GM19351 (cell line): ENCODE measurements around the gene AFF2.
"Not testable (repeated sequence)": the region's sequence is repeated elsewhere in the genome, so short reads cannot be mapped to it uniquely, and the experiment has no call there.

Experiments used
- ATAC-seq: cut with Tn5 transposase; IDR thresholded peaks from one replicate; pipeline ENCODE4 v1.9.1; 2021; ENCODE audit warnings: mild to moderate bottlenecking, moderate library complexity; ENCODE audit not compliant: unreplicated experiment

AFF2 gene

DNA sequence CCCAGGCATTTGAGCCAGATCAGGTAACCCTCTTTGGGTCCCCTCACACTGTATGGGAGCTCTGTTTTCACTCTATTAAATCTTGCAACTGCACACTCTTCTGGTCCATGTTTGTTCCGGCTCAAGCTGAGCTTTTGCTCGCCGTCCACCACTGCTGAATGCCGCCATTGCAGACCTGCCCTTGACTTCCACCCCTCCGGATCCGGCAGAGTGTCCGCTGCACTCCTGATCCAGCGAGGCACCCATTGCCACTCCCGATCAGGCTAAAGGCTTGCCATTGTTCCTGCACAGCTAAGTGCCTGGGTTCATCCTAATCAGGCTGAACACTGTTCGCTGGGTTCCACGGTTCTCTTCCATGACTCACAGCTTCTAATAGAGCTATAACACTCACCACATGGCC lies 406.2 kb downstream of the AFF2 start:
- ATAC-seq, result not testable (repeated sequence)

DNA sequence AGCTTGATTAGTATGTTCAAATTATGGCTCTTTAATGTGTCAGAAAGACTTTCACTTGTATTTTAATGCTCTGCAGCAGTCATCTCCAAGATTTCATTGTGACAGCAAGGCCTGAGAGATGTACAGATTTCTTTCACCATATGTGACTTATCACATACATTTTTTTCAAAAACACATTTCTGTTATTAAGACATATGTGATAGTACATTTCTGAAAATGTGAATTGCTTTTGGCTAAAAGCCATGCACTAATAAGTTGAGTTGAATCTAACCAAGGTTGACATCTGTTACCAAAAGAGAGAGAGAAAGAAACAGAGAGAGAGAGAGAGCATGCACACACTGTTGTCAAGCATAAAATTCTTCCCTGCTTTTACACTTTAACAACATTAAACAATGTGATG lies 409.3 kb downstream of the AFF2 start:
- no peak for ATAC-seq

GRCh38 chrX:148913971-148914370 lies 413.6 kb downstream of the AFF2 start:
- ATAC-seq, result no peak

DNA sequence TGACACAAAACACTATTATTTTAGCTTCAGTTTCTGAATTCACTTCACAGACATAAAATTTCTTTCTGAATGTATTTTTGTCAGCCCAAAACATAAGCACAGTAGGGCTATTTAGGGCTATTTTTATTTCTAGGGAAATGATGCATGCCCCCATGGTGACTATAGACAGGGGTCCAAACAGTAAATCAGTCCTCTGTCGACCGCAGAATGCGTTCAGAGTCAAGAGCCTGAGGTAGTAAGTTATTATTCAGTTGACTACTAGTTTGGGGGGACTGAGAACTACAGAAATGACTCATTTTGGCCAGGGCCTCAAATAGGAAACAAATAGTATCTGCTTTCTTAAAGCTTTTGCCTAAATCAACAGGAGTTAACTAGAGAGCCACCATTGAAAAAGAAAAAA lies 414.4 kb downstream of the AFF2 start:
- ATAC-seq, result peak; percentile 84

GRCh38 chrX:148915474-148915873 lies 415.1 kb downstream of the AFF2 start:
- peak; percentile 26 for ATAC-seq

- ATAC-seq, result no peak
Observed at GRCh38 chrX:148917441-148917840, 417.0 kb downstream of the AFF2 start.

- ATAC-seq, result no peak
Observed at GRCh38 chrX:148923631-148924030, 423.2 kb downstream of the AFF2 start.

DNA sequence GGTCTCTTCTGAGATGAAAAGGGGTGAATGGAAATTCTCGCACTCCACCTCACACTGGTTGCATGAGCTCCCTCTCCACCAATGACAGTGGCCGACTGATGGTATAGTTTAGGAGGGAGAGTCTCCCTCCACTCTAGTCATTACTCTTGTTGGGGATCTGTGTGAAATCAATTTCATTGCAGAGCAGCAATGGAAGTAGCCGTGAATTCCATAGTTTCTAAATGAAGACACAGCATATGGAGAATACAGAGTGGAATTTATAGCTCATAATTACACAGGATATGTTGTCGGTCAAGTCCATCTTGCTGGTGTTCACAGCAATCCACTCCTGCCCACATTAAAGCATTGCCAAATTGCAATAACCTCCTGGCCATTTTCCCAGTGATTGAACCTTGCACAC lies 426.0 kb downstream of the AFF2 start:
- ATAC-seq, result no peak

DNA sequence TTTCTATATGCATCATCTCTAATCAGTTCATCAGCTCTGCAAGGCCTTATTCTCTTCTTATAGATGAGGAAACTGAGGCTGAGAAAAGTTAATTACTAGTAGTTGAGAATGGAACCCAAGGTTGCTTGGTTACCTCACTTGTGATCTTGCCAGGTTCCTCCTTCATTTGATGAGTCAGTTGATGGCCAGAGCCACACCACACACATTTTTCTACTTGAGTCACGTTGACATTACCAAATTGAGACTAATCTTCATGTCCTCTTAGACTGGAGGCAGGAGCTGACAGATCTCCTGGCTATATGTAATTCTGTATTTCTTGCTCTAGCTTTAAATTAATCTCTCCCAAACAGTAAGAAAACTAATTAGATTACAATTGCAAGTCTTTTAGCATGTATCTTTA lies 428.4 kb downstream of the AFF2 start:
- ATAC-seq, result no peak

DNA sequence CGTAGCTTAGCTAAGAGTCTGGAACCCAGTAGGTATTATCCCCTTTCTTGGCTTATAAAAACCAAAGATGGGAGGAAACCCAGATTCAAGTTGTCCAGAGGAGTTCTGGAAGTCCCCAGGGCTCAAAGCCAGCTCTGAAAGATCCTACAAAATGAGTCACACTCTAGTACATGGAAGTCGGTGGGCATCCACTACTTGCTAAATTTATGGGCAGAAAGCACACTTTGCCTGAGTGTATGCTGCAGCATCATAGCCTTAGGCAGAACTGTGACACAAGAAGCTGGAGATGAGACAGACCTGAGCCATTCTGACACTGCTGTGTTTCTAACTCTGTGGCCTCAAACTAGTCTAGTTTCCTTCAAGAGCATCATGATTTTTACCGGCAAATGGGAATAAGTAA lies 429.3 kb downstream of the AFF2 start:
- no peak for ATAC-seq

GRCh38 chrX:148930206-148930729 lies 429.9 kb downstream of the AFF2 start:
- no peak for ATAC-seq

GRCh38 chrX:148933881-148934280 lies 433.5 kb downstream of the AFF2 start:
- ATAC-seq, result no peak

- ATAC-seq, result peak; percentile 43
Observed at GRCh38 chrX:148938348-148938747, 437.9 kb downstream of the AFF2 start.

DNA sequence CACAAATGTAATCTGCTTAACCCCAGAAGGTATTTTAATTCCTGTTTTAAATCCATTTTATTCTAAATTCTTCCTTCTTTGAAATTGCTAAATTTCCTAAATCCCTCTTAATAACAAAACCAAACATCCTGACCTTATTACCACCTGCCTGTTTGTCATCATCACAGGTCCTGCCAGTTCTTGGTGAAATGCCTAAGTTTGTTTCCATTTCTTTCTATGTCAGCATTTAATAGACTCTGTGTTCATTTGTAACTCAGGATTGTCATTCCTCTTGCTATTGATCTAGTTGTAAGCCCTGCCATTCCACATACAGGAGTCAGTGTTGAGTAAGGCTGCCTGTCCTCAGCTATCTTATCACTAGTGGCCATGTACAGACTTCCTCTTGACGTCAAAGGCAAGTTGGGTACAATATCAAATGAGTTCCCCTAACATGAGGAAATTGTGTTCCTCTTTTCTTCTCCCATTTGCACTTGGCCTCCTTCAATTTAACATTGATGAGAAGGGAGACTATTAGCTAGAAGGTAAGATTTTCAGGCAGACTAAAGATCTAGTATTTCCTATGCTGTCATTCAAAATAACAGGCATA lies 440.1 kb downstream of the AFF2 start:
- no peak for ATAC-seq

DNA sequence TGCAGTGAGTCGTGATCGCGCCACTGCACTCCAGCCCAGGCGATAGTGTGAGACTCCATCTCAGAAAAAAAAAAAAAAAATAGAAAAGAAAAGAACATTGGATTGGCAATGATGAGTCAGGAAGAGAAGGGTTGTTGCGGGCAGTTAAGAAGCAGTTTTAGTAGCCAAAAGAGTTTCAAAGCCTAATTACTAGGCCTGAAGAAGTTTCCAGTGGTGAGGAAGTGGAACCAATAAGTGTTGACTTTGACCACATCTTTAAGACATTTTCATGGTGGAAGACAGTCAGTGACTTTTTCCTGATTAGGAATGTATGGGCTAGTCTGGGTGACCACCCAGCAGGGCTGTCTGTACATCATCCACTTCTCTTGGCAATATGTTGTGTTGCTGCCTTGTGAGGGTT lies 442.3 kb downstream of the AFF2 start:
- no peak for ATAC-seq

GRCh38 chrX:148947399-148947975 lies 447.1 kb downstream of the AFF2 start:
- no peak for ATAC-seq

GRCh38 chrX:148956352-148956751 lies 455.9 kb downstream of the AFF2 start:
- ATAC-seq, result no peak

- no peak for ATAC-seq
Observed at GRCh38 chrX:148958901-148959300, 458.5 kb downstream of the AFF2 start.

DNA sequence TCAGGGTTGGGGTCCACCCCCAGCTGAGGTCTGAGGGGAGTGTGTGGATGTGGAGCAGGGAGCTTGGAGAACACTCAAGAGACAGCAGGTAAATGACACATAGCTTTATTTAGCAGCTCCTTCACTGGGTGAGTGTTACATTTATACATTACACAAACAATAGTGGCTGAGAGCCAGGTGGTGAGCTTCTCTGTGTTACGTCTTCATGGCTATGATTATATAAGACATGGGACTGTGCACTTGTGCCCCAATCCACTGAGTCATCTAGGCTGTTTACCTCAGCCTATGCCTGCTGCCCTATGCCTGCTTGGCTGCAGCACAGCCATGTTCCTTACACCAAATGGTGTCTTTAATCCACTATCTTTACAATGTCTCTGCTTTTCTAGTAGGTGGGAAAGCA lies 459.6 kb downstream of the AFF2 start:
- ATAC-seq, result no peak

DNA sequence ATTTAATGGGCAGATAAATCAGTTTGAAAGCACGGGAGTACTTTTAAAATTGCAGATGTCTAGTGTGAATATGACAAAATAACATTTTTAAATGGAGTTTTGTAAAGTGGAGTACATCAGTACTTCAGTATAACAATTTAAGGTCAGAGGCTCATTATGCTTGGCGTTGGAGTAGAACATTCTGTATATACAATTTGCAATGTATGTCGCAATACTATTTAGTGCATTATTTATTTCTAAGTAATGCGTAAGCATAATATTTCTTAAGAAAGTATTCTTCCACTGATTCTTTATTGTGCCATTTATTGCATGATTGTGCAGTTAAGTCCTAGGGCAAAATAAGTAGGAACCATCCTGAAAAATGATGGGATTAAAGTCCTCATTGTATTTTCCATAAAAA lies 461.6 kb downstream of the AFF2 start:
- no peak for ATAC-seq

- no peak for ATAC-seq
Observed at GRCh38 chrX:148976571-148977400, 476.4 kb downstream of the AFF2 start.

DNA sequence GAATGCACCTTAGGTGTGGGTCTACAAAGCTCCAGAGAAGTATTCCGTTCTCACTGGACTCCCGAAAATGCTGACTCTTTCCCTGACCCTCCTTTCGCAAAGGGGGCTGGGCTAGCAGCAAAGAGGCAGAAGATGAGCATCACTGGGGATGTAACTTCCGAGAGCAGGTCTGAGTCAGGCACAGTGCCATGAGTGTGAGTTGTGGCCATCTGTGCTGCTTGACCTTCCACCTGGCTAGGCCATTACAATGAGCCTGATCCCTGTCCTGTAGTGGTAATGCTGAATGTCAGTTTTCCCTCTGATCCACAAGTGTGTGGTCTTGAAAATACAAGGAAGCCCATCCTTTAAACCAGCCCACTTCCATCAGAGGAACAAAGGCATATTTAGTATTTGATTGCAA lies 479.4 kb downstream of the AFF2 start:
- no peak for ATAC-seq
